ENCODE data around the gene SSNA1. TPM values are rescaled to one million over a fixed set of nuclear protein-coding genes. Genes with fewer than 3 reads are reported as not detected.

Gene SSNA1
- 61.1 and 99.0 TPM in 2 replicates for total RNA-seq

GRCh38 chr9:137188490-137189296 is at the start of gene SSNA1, which contains the start of gene ANAPC2:
SSNA1 (plus strand) TSS chr9:137188676; CDS start chr9:137188727, 51 bp downstream.
ANAPC2 (minus strand) TSS chr9:137188560; CDS start chr9:137188532, 28 bp downstream.

GRCh38 chr9:137138722-137139467 is 49.6 kb upstream of the SSNA1 start, which contains the start of gene GRIN1:
GRIN1 (plus strand) TSS chr9:137139154; CDS start chr9:137139487, 333 bp downstream.

GRCh38 chr9:137169896-137170358 is 18.5 kb upstream of the SSNA1 start, which contains the start of gene LRRC26:
LRRC26 (minus strand) TSS chr9:137170051; CDS start chr9:137169943, 108 bp downstream.

GRCh38 chr9:137200311-137201204 is 12.1 kb downstream of the SSNA1 start, which contains the start of gene TPRN:
TPRN (minus strand) TSS chr9:137200741; CDS start chr9:137200711, 30 bp downstream.

GRCh38 chr9:137205126-137206069 is 16.9 kb downstream of the SSNA1 start, which contains the start of the genes NDOR1 and TMEM203:
NDOR1 (plus strand) TSS chr9:137205700; CDS start chr9:137205778, 78 bp downstream.
TMEM203 (minus strand) TSS chr9:137205648; CDS start chr9:137205414, 234 bp downstream.

GRCh38 chr9:137222190-137223077 is 34.0 kb downstream of the SSNA1 start, which contains the start of gene RNF208:
RNF208 (minus strand) TSS chr9:137222240; CDS start chr9:137221212, 1,028 bp downstream.

GRCh38 chr9:137224830-137225694 is 36.6 kb downstream of the SSNA1 start, which contains the start of gene CYSRT1:
CYSRT1 (plus strand) TSS chr9:137225174; CDS start chr9:137225622, 448 bp downstream.

GRCh38 chr9:137227054-137227852 is 38.8 kb downstream of the SSNA1 start, which contains the start of gene RNF224:
RNF224 (plus strand) TSS chr9:137227502; CDS start chr9:137228336, 834 bp downstream.

GRCh38 chr9:137230705-137231371 is 42.4 kb downstream of the SSNA1 start, which contains the start of gene SLC34A3:
SLC34A3 (plus strand) TSS chr9:137230901; CDS start chr9:137231703, 802 bp downstream.

Other genes starting within 250 kb of the SSNA1 start
- 127 and 134 TPM in 2 replicates for gene FBXW5, start 243.9 kb upstream of the SSNA1 start, total RNA-seq
- not detected in 2 replicates for gene C8G, start 243.4 kb upstream of the SSNA1 start, total RNA-seq
- not detected in 2 replicates for gene LCN12, start 236.4 kb upstream of the SSNA1 start, total RNA-seq
- gene PTGDS, start 211.2 kb upstream of the SSNA1 start, total RNA-seq = 0.39 and 78.2 TPM in 2 replicates
- 1.9 TPM in 1 of 2 replicates, not detected in the other for gene LCNL1, start 205.7 kb upstream of the SSNA1 start, total RNA-seq
- 19.1 and 33.0 TPM in 2 replicates for gene PAXX, start 196.3 kb upstream of the SSNA1 start, total RNA-seq
- gene CLIC3, start 192.1 kb upstream of the SSNA1 start, total RNA-seq = 3.1 and 6.2 TPM in 2 replicates
- gene ABCA2, start 160.4 kb upstream of the SSNA1 start, total RNA-seq = 14.9 and 15.8 TPM in 2 replicates
- gene FUT7, start 156.6 kb upstream of the SSNA1 start, total RNA-seq = not detected in 2 replicates
- gene NPDC1, start 142.5 kb upstream of the SSNA1 start, total RNA-seq = 25.2 and 54.9 TPM in 2 replicates
- gene ENTPD2, start 134.6 kb upstream of the SSNA1 start, total RNA-seq = 0.72 TPM in 1 of 2 replicates, not detected in the other
- 5.0 and 10.7 TPM in 2 replicates for gene SAPCD2, start 118.1 kb upstream of the SSNA1 start, total RNA-seq
- gene UAP1L1, start 111.2 kb upstream of the SSNA1 start, total RNA-seq = 5.7 and 11.7 TPM in 2 replicates
- gene MAN1B1, start 101.7 kb upstream of the SSNA1 start, total RNA-seq = 50.3 and 94.1 TPM in 2 replicates
- gene DPP7, start 73.9 kb upstream of the SSNA1 start, total RNA-seq = 69.8 and 123 TPM in 2 replicates
- gene GRIN1, start 49.5 kb upstream of the SSNA1 start, total RNA-seq = not detected in 2 replicates
- gene LRRC26, start 18.6 kb upstream of the SSNA1 start, total RNA-seq = not detected in 2 replicates
- not detected in 2 replicates for gene TMEM210, start 16.6 kb upstream of the SSNA1 start, total RNA-seq
- 7.8 and 20.0 TPM in 2 replicates for gene ANAPC2, start 116 bp upstream of the SSNA1 start, total RNA-seq
- gene TPRN, start 12.1 kb downstream of the SSNA1 start, total RNA-seq = 7.8 and 12.2 TPM in 2 replicates
- 45.5 and 57.0 TPM in 2 replicates for gene TMEM203, start 17.0 kb downstream of the SSNA1 start, total RNA-seq
- 8.3 and 15.6 TPM in 2 replicates for gene NDOR1, start 17.0 kb downstream of the SSNA1 start, total RNA-seq
- 0.13 and 6.3 TPM in 2 replicates for gene RNF208, start 33.6 kb downstream of the SSNA1 start, total RNA-seq
- under 0.01 and 1.9 TPM in 2 replicates for gene CYSRT1, start 36.5 kb downstream of the SSNA1 start, total RNA-seq
- not detected in 2 replicates for gene RNF224, start 38.8 kb downstream of the SSNA1 start, total RNA-seq
- gene SLC34A3, start 42.2 kb downstream of the SSNA1 start, total RNA-seq = not detected in 2 replicates
- gene TUBB4B, start 52.6 kb downstream of the SSNA1 start, total RNA-seq = 224 and 626 TPM in 2 replicates
- not detected in 2 replicates for gene STPG3, start 62.6 kb downstream of the SSNA1 start, total RNA-seq
- gene NELFB, start 66.7 kb downstream of the SSNA1 start, total RNA-seq = 49.1 and 60.2 TPM in 2 replicates
- gene TOR4A, start 89.0 kb downstream of the SSNA1 start, total RNA-seq = 38.1 and 52.4 TPM in 2 replicates
- 0.78 and 1.8 TPM in 2 replicates for gene NRARP, start 113.6 kb downstream of the SSNA1 start, total RNA-seq
- gene EXD3, start 234.5 kb downstream of the SSNA1 start, total RNA-seq = 4.8 and 9.7 TPM in 2 replicates
- gene NOXA1, start 234.7 kb downstream of the SSNA1 start, total RNA-seq = 0.26 TPM in 1 of 2 replicates, not detected in the other

All from epithelial cell of alveolus of lung (primary cell).